Muscle of leg (tissue), 11 donors: ENCODE data around the gene HAPLN3. TPM values are rescaled to one million over a fixed set of nuclear protein-coding genes. Genes with fewer than 3 reads are reported as not detected.
"Not testable (repeated sequence)": the region's sequence is repeated elsewhere in the genome, so short reads cannot be mapped to it uniquely, and the experiment has no call there.

Experiments used
- DNase-seq: peaks from one replicate; pipeline ENCODE4 v3.0.0; 2013
- H3K27ac ChIP-seq: one replicate; pipeline ENCODE4 v1.5.1; 2013; ENCODE audit warnings: mild to moderate bottlenecking, low read length, control low read depth
- H3K27me3 ChIP-seq: one replicate; pipeline ENCODE4 v1.6.1; 2013; ENCODE audit warnings: low read length; ENCODE audit not compliant: control insufficient read depth, insufficient read depth
- H3K36me3 ChIP-seq: one replicate; pipeline ENCODE4 v1.6.1; 2013; ENCODE audit warnings: low read length; ENCODE audit not compliant: control insufficient read depth, insufficient read depth
- H3K4me1 ChIP-seq: one replicate; pipeline ENCODE4 v1.6.1; 2013; ENCODE audit warnings: low read length; ENCODE audit not compliant: control insufficient read depth, insufficient read depth
- H3K4me3 ChIP-seq: one replicate; pipeline ENCODE4 v1.5.1; 2013; ENCODE audit warnings: low read length, control low read depth
- H3K9me3 ChIP-seq: replicated peaks from 2 replicates; pipeline ENCODE4 v1.6.1; 2013; ENCODE audit warnings: low read depth, low read length; ENCODE audit not compliant: control insufficient read depth
- WGBS: methylation state at CpG from one replicate; pipeline ENCODE4 v1.1.5; 2013; ENCODE audit warnings: missing lambda C conversion rate; ENCODE audit not compliant: insufficient coverage; 5-methylcytosine and 5-hydroxymethylcytosine counted together
- polyA plus RNA-seq, 8 donors: library from polyadenylated mRNA; unstranded; fragments of 120-200 nt; gene quantifications; one replicate each; pipeline versions ENCODE4 v1.2.1 to v1.2.3, GENCODE V29; 2013; ENCODE audit warnings: inconsistent platforms in 1 of 8, low replicate concordance in 1 of 8; ENCODE audit not compliant: insufficient read length in 8 of 8, insufficient read depth in 1 of 8
- total RNA-seq: library from RNA; stranded (reverse); fragments of 120-200 nt; gene quantifications from one replicate; pipeline ENCODE4 v1.2.4, GENCODE V29; 2013

HAPLN3 gene
- total and polyA plus RNA-seq, 9 donors: 6.2 to 23.5 (median 11.9) TPM

DNA sequence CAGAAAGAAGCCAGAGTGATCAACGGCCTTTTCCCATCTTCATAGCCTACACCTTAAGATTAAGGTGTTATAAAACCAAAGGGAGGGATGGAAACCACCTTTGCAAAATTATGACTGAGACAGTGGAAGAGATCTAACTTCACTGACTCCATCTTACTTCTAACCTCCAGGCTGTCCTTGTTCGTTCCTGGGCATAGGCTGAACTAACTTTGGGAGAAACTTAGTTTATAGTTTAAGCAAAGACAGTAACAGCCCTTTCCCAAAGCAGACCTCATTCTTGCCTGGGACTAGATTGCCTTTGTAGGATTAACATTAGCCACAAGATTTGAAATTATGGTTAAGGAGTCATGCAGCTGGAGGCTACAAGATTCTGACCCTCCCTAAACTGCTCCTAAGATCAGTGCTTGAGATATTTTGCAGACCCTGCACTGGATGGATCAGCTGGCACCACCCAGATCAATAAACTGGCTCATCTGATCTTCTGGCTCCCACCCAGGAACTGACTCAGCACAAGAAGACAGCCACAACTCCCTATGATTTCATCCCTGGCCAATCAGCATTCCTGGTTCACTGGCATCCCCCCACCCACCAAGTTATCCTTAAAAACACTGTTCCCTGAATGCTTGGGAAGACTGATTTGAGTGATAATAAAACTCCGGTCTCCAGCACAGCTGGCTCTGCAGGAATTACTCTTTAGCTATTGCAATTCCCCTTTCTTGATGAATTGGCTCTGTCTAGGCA lies 34.2 kb upstream of the HAPLN3 start:
- H3K9me3 ChIP-seq, H3K4me3 ChIP-seq, H3K4me1 ChIP-seq, DNase-seq, H3K36me3 ChIP-seq, H3K27ac ChIP-seq, H3K27me3 ChIP-seq: not testable (repeated sequence)
- WGBS: no CpG with 5 or more reads among the region's 3 CpGs

DNA sequence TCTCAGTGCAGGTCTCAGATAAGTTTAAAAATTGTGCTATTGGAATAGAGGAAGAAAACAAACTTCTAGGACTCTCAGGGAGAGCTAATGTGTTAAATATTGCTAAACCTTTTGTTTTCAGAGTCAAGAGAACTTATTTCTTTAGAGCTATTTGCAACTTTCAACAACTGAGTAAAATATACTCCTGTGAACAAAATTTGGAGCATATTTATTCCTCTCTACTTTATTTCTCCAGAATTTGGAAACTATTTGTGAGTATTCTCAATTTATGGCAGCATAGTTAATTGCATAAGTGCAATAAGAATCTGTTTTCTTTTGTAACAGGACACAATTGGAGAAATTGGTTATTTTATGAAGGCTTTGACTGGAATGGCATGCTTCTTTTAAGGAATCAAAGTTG lies 32.8 kb upstream of the HAPLN3 start:
- H3K9me3 ChIP-seq, H3K4me3 ChIP-seq, H3K27ac ChIP-seq, H3K27me3 ChIP-seq, DNase-seq, H3K36me3 ChIP-seq, H3K4me1 ChIP-seq: not testable (repeated sequence)

DNA sequence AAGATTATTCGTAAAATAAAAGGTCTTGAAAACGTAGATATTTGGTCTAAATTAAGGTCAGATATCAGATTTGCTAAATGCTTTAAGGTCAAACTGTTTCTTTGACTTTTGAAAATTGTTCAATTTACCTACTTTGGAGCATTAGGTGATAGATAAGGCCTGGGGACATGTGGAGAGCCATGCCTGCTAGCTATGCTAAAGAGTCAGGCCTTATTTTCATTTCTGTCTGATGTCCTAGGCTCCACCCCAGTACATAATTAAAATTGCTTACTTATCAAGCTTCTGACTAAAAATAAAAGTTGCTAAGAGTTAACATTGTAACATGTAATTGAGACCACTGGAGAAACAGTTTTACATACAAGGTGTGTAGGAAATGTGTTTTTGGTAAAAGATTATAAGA lies 30.3 kb upstream of the HAPLN3 start:
- WGBS: no CpG with 5 or more reads among the region's 2 CpGs
- not testable (repeated sequence) for H3K27ac ChIP-seq, H3K4me1 ChIP-seq, H3K9me3 ChIP-seq, H3K4me3 ChIP-seq, DNase-seq, H3K36me3 ChIP-seq, H3K27me3 ChIP-seq

DNA sequence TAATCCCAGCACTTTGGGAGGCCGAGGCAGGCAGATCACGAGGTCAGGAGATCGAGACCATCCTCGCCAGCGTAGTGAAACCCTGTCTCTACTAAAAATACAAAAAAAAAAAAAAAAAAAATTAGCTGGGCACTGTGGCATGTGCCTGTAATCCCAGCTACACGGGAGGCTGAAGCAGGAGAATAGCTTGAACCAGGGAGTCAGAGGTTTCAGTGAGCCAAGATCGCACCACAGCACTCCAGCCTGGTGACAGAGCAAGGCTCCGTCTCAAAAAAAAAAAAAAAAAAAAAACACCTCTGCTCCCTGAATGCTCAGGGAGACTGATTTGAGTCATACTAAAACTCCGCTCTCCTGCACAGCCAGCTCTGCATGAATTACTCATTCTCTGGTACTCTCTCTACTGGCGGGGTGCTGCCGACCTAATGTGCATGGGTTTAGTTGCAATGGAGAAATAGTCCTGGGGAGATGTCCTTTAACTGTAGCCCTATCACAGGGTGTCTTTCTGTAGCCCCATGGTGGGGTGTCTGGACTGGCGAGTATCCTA lies 25.6 kb upstream of the HAPLN3 start:
- not testable (repeated sequence) for H3K36me3 ChIP-seq, H3K4me3 ChIP-seq, H3K9me3 ChIP-seq, H3K27ac ChIP-seq, H3K4me1 ChIP-seq, DNase-seq, H3K27me3 ChIP-seq
- WGBS: 76% methylated on average over 3 of the region's 12 CpGs

DNA sequence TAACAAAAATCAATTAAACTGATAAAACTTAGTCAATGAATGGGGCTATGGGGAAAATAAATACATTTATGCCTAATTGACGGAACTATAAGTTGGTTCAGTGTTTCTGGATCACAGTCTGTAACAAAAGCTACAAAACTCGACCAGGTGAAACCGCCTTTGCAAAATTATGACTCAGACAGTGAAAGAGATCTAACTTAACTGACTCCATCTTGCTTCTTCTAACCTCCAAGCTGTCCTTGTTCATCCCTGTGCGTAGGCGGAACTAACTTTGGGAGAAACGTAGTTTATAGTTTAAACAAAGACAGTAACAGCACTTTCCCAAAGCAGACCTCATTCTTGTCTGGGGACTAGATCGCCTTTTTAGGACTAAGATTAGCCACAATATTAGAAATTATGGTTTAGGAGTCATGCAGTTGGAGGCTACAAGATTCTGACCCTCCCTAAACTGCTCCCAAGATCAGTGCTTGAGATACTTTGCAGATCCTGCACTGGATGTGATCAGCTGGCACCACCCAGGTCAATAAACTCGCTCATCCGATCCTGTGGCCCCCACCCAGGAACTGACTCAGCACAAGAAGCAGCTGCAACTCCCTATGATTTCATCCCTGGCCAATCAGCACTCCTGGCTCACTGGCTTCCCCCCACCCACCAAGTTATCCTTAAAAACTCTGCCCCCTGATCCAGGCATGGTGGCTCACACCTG lies 25.0 kb upstream of the HAPLN3 start:
- 0% methylated on average over 2 of the region's 9 CpGs for WGBS
- Histone ChIP-seq H3K4me1 (no peaks in the 10 kb centered on the region), H3K27ac (no peak overlapping the region), H3K9me3 (no peaks in the 10 kb centered on the region), H3K36me3 (no peaks in the 10 kb centered on the region), H3K4me3 (no peak overlapping the region), H3K27me3 (no peaks in the 10 kb centered on the region)
- DNase-seq: no peak

DNA sequence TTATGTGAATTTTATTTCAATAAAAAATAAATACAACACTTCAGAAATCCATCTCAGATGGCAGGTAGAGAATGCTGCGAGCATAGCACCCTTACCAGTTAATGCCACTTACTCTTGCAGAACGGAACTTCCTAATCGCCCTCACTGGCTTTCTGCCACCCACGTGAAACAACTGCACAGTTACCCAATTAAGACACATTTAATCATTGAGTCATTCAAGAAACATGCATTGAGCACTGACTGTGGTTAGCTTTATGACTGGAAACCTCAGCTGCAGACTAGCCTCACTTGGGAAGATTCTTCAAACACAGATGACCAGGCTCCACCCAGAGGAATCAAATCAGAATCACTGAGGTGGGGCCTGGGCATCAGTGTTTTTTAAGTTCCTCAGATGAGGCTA lies 23.4 kb upstream of the HAPLN3 start:
- Histone ChIP-seq H3K4me1 (no peaks in the 10 kb centered on the region), H3K27me3 (no peaks in the 10 kb centered on the region), H3K9me3 (no peaks in the 10 kb centered on the region), H3K4me3 (no peak overlapping the region), H3K27ac (no peak overlapping the region), H3K36me3 (no peaks in the 10 kb centered on the region)
- WGBS: 70% methylated on average over 4 of the region's 4 CpGs
- DNase-seq: no peak

DNA sequence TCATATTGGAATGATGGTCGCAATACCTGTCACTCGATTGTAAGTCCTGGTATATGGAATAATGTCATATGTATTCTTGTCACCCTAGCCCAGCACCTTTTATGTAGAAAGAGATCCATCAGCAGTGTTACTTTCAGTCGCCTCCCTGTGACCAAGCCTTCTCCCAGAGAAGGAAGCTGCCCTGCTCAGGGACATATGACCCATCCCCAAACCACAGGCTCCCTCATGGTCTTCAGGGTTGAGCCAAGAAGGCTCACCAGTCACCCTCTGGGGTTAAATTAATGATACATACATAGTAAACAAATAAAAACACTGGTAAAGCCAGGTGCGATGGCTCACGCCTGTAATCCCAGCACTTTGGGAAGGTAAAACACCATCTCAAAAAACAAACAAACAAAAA lies 22.4 kb upstream of the HAPLN3 start:
- Histone ChIP-seq H3K9me3 (no peaks in the 10 kb centered on the region), H3K4me3 (no peak overlapping the region), H3K27ac (no peak overlapping the region), H3K36me3 (no peaks in the 10 kb centered on the region), H3K4me1 (peaks cover 3% of the 10 kb centered on the region), H3K27me3 (no peaks in the 10 kb centered on the region)
- no peak for DNase-seq
- no CpG with 5 or more reads among the region's 5 CpGs for WGBS

DNA sequence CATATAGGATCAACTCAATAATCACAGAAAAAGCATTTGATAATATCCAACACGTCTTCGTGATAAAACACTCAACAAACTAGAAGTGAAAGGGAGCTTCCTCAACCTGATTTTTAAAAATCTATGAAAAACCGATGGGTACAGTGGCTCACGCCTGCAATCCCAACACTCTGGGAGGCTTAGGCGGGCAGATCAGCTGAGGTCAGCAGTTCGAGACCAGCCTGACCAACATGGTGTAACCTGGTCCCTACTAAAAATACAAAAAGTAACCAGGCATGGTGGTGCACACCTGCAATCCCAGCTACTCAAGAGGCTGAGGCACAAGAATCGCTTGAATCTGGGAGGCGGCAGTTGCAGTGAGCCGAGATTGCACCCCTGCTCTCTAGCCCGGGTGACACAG lies 20.0 kb upstream of the HAPLN3 start:
- Histone ChIP-seq H3K27me3 (no peaks in the 10 kb centered on the region), H3K9me3 (no peaks in the 10 kb centered on the region), H3K36me3 (no peaks in the 10 kb centered on the region), H3K4me1 (peaks cover 27% of the 10 kb centered on the region), H3K27ac (no peak overlapping the region), H3K4me3 (no peak overlapping the region)
- 90% methylated on average over 3 of the region's 10 CpGs for WGBS
- DNase-seq: no peak

DNA sequence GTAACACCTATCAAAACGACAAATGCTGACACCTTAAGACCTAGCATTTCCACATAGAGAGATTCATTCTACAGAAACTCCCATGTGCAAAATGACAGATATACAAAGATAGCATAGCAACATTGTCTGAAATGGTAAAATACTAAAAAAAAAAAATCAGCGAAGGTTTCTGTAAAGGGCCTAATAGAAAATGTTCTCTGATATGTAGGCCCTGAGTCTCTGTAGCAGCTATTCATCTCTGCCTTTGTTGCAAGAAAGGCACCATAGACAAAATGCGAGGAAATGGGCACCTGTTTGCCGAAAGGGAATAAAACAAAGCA lies 18.5 kb upstream of the HAPLN3 start:
- Histone ChIP-seq H3K36me3 (peaks cover 15% of the 10 kb centered on the region), H3K9me3 (no peaks in the 10 kb centered on the region), H3K4me1 (peaks cover 41% of the 10 kb centered on the region), H3K27ac (no peak overlapping the region), H3K27me3 (no peaks in the 10 kb centered on the region), H3K4me3 (peak overlapping the region; percentile 71)
- no CpG with 5 or more reads among the region's 4 CpGs for WGBS
- no peak for DNase-seq

DNA sequence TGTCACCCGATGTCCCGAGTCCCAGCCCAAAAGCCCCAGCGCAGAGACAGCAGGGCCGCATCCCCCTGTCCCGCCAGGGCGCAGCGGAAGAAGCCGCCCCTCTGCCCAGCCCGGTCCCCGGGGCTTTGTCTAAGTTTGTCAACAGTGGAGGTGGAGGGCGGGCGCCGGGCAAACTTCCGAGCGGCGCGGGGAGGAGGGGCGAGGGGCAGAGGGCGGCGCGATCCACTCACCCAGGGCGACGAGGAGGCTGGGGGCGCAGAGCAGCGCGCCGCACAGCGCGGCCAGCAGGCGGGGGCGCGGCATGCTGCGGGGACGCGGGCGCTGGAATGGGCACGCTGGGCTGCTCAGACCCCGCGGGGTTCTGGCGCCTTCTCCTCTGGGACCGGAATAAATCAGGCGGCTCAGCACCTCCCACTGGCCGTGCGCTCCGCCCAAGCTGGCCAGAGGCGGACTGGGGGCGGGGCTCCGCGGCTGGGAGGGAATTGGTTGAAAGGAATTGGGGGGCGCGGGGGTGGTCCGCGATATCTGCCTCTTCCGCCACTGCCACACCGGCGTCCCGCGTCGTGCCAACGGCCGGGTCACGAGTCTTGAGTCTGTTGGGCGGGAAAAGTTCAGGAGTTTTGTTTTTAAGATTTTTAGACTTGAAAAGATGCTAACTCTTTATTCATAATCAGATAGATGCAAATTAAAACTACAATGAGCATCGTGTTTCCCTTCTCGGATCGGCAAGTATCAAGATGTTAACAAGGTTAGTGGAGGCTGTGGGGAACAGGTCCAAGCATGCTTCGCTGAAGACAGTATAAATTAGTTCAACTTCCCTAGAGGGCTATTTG lies 17.9 kb upstream of the HAPLN3 start, which contains the start of gene MFGE8:
Gene MFGE8, minus strand, starts transcription at position 363 of the 833 bp plus-strand sequence. Its CDS starts 60 bp downstream, at position 303.
- peak within 1 kb of the TSS; percentile 90 for H3K27ac ChIP-seq
- no peaks in the 10 kb centered on the region for H3K27me3 ChIP-seq
- no peaks in the 10 kb centered on the region for H3K9me3 ChIP-seq
- under 1% methylated on average over 48 of the region's 67 CpGs for WGBS
- H3K36me3 ChIP-seq: peaks cover 21% of the 10 kb centered on the region
- peak within 1 kb of the TSS; percentile 71 for H3K4me3 ChIP-seq
- peak; percentile 86 for DNase-seq
- H3K4me1 ChIP-seq: peaks cover 46% of the 10 kb centered on the region
